GM12891 (cell line): Measurements from ENCODE around the gene HOXC9.

Experiments
- DNase-seq: peaks from one replicate; pipeline ENCODE4 v3.0.0; 2011; ENCODE audit warnings: low spot score; ENCODE audit not compliant: insufficient read length
- FAIRE-seq: peaks from 2 replicates; lab custom pipeline; 2011; peaks lifted over from hg19 to GRCh38; lab: Jason Lieb, UNC
- PAX5 ChIP-seq: IDR thresholded peaks from 2 replicates; pipeline ENCODE4 v1.6.1; 2011; ENCODE audit warnings: low read length, moderate library complexity, mild to moderate bottlenecking; ENCODE audit not compliant: insufficient read depth, severe bottlenecking
- POLR2A ChIP-seq: IDR thresholded peaks from 2 replicates; pipeline ENCODE4 v1.6.1; 2011; ENCODE audit warnings: low read depth, low read length, control low read depth
- POLR2AphosphoS5 ChIP-seq: IDR thresholded peaks from 2 replicates; pipeline ENCODE4 v1.6.1; 2011; ENCODE audit warnings: low read depth, low read length, control low read depth
- POU2F2 ChIP-seq: IDR thresholded peaks from 2 replicates; pipeline ENCODE4 v1.6.1; 2011; ENCODE audit warnings: low read depth, mild to moderate bottlenecking, control low read depth, low read length, moderate library complexity
- SPI1 ChIP-seq: IDR thresholded peaks from 2 replicates; pipeline ENCODE4 v1.6.1; 2011; ENCODE audit warnings: low read depth, low read length, control low read depth
- TAF1 ChIP-seq: IDR thresholded peaks from 2 replicates; pipeline ENCODE4 v1.6.1; 2011; ENCODE audit warnings: low read depth, low read length, control low read depth

HOXC9 gene

GRCh38 chr12:53955036-53955775, 44.8 kb upstream of the HOXC9 start:
- no peak for TF ChIP-seq POLR2AphosphoS5
- no peak for TF ChIP-seq POU2F2
- TF ChIP-seq TAF1, result no peak
- TF ChIP-seq PAX5, result no peak
- TF ChIP-seq SPI1, result no peak
- TF ChIP-seq POLR2A, result no peak
- FAIRE-seq (no peak), DNase-seq (no peak)

GRCh38 chr12:53955776-53956250, 44.1 kb upstream of the HOXC9 start:
- FAIRE-seq, result no peak

GRCh38 chr12:53956251-53956887, 43.6 kb upstream of the HOXC9 start:
- DNase-seq, result no peak
- no peak for TF ChIP-seq TAF1
- no peak for FAIRE-seq

More at GRCh38 chr12:53955776-53956250, 44.1 kb upstream of the HOXC9 start:
- no peak for DNase-seq
- TF ChIP-seq POU2F2 (no peak), POLR2AphosphoS5 (no peak), SPI1 (no peak), PAX5 (no peak), POLR2A (no peak), TAF1 (no peak)

- no peak for TF ChIP-seq TAF1
- peak; percentile 24; the same call in 1 of the 2 replicates for TF ChIP-seq SPI1
- FAIRE-seq (no peak), DNase-seq (no peak)
Observed at GRCh38 chr12:53956914-53957536, 42.9 kb upstream of the HOXC9 start.

- no peak for FAIRE-seq
- TF ChIP-seq SPI1, result no peak
- TF ChIP-seq TAF1, result no peak
- no peak for TF ChIP-seq POU2F2
- TF ChIP-seq POLR2A, result no peak
- no peak for TF ChIP-seq POLR2AphosphoS5
- no peak for TF ChIP-seq PAX5
- no peak for DNase-seq
Observed at GRCh38 chr12:53958128-53958527, 41.8 kb upstream of the HOXC9 start.

- DNase-seq (no peak), FAIRE-seq (no peak)
- TF ChIP-seq TAF1 (no peak), POLR2AphosphoS5 (no peak), POLR2A (no peak), SPI1 (no peak), PAX5 (no peak), POU2F2 (no peak)
Observed at GRCh38 chr12:53959314-53959713, 40.6 kb upstream of the HOXC9 start.

GRCh38 chr12:53960187-53961024, 39.6 kb upstream of the HOXC9 start:
- TF ChIP-seq POLR2AphosphoS5 (no peak), POLR2A (no peak), TAF1 (no peak), SPI1 (no peak), POU2F2 (no peak), PAX5 (no peak)
- DNase-seq (no peak), FAIRE-seq (no peak)

GRCh38 chr12:53961025-53961761, 38.8 kb upstream of the HOXC9 start:
- TF ChIP-seq SPI1 (no peak), TAF1 (no peak), POU2F2 (no peak), PAX5 (no peak), POLR2A (no peak), POLR2AphosphoS5 (no peak)
- DNase-seq, result no peak
- FAIRE-seq, result no peak

GRCh38 chr12:53963005-53963404, 37.0 kb upstream of the HOXC9 start:
- no peak for FAIRE-seq

More at GRCh38 chr12:53963005-53963404, 37.0 kb upstream of the HOXC9 start:
- TF ChIP-seq POU2F2 (no peak), POLR2AphosphoS5 (no peak), SPI1 (no peak), POLR2A (no peak), TAF1 (no peak), PAX5 (no peak)
- no peak for DNase-seq
